Activated CD4-positive, alpha-beta T cell treated with anti-CD3 and anti-CD28 coated beads, Interleukin-2, amount 50 U/mL, for 16 hours (primary cell): ENCODE results near the gene EPO.
A peak's percentile ranks its signal among the peaks of the same experiment; 100 is the strongest.

Experiments used
- DNase-seq: peaks from one replicate; pipeline ENCODE4 v3.0.0-alpha.2; 2020

Gene EPO

DNA sequence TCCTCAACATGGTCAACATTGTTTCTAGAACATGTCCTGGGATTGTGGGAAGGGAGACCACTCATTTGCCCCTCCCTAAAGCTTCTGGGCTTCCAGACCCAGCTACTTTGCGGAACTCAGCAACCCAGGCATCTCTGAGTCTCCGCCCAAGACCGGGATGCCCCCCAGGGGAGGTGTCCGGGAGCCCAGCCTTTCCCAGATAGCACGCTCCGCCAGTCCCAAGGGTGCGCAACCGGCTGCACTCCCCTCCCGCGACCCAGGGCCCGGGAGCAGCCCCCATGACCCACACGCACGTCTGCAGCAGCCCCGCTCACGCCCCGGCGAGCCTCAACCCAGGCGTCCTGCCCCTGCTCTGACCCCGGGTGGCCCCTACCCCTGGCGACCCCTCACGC lies at the start of gene EPO:
EPO (plus strand) TSS at position 190 of the 392 bp plus-strand sequence. CDS start 513 bp downstream, outside the sequence.
- no peak for DNase-seq

DNA sequence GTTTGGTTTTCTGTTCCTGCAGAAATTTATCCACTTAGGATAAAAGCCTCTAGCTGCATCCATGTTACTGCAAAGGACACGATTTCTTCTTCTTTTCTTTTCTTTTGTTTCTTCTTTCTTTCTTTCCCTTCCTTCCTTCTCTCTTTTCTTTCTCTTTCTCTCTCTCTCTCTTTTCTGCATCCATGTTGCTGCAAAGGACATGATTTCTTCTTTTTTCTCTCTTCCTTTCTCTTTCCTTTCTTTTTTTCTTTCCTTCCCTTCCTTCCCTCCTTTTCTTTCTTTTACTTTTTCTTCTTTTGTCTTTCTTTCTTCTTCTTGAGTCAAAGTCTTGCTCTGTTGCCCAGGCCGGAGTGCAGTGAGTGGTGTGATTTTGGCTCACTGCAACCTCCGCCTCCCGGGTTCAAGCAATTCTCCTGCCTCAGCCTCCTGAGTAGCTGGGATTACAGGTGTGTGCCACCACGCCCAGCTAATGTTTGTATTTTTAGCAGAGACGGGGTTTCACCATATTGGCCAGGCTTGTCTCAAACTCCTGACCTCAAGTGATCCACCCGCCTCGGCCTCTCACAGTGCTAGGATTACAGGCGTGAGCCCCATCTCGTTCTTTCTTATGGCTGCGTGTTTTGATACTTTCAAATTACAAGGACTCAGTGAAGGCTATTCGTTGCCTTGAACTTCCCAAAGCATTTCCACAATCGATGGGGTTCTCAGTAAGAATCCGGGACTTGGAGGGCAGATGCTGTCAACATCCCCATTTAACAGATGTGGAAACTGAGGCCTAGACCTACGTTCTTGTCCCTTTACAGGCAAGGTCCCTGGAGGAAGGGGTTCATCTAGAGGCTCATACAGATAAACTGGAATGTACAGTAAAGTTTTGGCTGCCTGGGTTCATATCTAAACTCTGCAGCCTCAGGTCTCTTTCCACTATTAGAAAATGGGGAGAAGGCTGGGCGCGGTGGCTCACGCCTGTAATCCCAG lies 48.6 kb upstream of the EPO start:
- no peak for DNase-seq

DNA sequence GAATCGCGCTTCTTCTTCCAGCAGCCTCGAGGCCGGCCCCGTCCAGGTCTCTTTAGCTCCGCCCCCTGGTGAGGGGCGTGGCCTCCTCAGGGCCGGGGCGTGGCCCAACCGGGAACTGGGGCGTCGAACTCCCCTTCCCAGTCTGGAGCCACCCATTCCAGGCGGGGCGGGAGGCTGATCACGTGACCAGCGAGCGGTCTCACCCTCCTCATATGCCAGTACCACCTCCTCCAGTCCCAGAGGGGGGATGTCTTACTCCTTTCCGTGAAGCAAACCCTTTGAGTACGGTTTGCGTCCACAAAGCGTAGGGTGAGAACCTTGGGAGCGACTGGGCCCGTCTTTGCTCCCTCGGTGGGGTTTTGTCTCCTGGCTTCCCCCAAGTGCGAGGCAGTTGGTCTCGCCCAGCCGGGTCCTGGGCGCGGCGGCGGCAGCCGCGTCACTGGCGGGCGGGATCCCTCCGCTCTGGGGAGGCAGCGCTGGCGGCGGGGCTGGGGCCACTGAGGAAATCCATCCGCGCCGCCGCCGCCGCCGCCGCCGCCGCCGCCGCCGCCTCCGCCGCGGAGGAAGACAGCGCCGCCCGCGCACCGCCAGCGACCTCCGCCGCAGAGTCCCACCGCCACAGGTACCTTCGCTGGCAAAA lies 46.8 kb upstream of the EPO start, which contains the start of gene GNB2:
GNB2 (plus strand) TSS at position 439 of the 640 bp plus-strand sequence. CDS start 2,526 bp downstream, outside the sequence.
- peak; percentile 99 for DNase-seq

DNA sequence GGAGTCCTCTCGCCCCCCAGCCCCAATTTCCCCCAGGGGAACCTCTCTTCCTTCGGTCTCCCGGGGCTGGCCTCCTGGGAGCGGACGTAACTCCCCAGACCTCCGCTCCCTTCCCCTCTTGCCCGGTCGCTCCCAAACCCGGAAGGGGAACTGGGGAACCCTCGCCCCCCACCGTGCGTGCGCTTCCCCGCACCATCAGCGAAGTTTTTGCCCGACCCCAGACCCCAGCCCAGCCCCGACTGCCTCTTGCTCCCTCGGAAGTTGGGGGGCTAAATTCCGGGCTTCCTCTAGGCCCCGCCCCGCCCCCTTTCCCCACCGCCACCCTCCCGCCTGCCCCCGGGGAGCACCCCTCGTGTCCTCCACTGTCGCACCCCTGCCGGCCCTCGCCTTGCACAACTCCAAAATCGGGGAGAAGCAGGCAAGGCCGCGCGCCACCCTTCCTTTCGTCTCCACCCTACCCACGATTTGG lies 46.3 kb upstream of the EPO start:
- DNase-seq = no peak

DNA sequence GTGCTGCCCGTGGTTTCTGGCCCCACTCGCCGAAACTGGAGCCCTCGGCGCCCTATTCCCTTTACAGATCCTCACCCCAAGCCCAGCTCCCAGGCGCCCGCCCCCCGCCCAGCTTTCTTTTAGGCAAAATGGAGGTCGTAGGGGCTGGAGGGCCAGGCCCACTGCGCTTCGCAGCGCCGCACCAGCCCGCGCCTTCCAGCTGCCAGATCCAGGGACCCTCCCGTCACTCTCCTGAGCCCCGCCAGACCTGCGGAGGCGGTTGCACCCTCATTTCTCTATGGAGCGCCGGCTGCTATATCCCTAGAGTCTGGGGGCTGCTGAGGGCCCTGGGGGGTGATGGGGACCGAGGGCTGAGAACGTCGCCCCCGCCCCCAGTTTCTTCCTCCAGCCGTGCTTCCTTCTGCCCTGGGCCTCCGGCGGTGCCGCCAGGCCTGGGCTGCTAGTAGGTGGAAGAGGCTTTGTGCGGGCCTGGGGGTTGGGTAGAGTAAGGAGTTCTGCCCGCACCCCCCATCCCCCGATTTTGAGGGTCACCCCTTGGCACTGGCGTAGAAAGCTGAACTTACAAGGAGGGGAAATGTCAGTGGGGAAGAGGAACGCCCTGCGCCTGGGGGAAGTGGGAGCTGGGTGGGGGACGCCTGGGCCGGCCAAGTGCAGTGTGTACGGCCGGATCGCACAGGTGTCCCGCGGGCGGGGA lies 45.7 kb upstream of the EPO start:
- DNase-seq = no peak

DNA sequence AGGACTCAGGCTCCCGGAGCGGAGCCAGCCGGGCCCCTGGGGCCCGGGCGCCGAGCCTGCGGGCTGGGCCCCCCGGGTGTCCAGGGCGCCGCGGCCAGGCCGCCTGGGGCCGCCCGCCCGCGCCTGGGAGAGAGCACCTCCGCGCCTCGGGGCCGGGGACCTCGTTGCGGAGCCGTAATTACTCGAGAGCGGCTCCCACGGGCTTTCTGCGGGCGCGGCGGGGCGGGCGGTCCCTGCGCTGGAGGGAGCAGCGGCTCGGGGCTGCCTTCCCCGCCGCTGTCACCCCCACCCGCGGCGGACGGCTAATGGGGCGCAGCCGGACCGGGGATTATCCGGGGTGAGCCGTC lies 45.2 kb upstream of the EPO start:
- DNase-seq = no peak

DNA sequence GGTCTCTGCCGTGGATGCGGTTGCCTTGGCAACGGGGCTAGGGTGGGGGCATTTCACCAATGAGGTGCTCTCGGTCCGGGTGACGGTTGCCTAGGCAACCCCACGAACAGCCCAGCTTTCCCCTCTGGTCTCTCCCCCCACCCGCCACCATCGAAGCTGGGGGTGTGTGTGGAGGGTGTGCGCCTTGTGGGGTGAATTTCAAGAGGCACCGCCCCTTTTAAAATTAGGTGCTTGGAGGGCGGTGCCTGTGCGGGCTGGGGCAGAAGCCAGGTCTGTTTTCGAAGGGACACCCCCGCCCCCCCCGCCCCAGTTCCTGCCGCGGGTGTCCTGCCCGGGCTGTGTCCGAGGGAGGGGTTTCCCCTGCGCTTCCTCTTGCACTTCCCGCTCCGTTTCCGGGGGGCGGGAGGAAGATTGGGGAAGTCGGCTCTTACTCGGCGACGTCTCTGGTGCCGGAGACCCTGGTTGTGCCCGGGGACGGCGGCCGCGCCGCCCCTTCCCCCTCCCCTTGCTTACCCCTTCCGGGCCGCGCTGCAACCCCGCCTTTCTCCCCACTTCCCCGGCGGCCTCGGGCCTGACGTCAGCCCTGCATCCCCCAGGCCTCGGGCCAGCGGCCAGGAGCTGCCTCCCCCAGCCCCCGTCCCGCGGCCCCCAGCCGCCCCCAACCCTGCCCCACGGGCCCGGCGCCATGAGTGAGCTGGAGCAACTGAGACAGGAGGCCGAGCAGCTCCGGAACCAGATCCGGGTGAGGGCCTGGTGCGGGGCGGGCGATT lies 44.5 kb upstream of the EPO start:
- peak; percentile 89 for DNase-seq

DNA sequence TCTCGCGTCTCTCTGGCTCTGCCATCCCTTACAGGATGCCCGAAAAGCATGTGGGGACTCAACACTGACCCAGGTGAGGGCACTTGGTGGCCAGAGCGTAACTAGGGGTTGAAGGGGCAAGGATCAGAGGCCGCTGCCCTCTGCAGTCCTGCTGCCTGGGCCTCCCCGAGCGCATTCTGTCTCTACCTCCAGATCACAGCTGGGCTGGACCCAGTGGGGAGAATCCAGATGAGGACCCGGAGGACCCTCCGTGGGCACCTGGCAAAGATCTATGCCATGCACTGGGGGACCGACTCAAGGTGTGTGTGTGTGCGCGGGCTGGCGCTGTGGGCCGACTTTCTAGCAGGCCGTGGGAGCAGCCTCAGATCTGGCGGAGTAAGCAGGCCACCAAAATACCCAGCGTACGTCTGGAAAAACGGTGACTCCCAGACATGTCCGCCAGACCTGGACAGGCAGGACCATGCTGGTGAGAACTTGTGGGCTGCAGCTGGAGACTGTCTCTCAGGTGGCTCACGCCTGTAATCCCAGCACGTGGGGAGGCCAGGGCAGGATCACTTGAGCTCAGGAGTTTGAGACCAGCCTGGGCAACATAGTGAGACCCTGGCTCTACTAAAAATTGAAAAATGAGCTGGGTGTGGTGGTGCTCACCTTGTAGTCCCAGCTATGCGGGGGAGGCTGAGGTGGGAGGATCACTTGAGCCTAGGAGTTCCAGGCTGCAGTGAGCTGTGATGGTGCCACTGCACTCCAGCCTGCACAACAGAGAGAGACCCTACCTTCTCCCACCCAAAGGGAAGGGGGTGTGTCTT lies 43.6 kb upstream of the EPO start:
- no peak for DNase-seq

DNA sequence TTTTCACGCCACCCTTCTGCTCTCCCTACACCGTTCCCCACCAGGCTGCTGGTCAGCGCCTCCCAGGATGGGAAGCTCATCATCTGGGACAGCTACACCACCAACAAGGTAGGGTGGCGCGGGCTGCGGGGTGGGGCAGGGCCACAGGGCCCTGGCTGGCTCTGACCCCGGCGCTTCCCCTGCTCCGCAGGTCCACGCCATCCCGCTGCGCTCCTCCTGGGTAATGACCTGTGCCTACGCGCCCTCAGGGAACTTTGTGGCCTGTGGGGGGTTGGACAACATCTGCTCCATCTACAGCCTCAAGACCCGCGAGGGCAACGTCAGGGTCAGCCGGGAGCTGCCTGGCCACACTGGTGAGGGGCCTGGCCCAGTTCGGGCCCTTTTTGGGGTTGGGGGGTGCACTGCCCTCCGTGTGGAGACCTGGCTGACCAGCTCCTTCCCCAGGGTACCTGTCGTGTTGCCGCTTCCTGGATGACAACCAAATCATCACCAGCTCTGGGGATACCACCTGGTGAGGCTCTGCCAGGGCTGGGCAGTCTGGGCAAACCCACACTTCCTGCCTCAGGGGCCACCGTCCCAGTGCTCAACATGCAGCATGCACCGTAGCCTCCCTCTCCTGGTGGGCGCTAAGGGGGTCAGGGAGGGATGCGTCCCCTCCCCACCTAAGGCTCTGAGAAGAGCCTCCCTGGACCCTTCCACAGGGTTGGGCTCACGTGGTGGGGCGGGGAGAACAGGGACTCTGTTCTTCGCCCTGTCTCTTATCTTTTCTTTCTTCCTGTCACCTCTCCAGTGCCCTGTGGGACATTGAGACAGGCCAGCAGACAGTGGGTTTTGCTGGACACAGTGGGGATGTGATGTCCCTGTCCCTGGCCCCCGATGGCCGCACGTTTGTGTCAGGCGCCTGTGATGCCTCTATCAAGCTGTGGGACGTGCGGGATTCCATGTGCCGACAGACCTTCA lies 42.7 kb upstream of the EPO start:
- DNase-seq = no peak

DNA sequence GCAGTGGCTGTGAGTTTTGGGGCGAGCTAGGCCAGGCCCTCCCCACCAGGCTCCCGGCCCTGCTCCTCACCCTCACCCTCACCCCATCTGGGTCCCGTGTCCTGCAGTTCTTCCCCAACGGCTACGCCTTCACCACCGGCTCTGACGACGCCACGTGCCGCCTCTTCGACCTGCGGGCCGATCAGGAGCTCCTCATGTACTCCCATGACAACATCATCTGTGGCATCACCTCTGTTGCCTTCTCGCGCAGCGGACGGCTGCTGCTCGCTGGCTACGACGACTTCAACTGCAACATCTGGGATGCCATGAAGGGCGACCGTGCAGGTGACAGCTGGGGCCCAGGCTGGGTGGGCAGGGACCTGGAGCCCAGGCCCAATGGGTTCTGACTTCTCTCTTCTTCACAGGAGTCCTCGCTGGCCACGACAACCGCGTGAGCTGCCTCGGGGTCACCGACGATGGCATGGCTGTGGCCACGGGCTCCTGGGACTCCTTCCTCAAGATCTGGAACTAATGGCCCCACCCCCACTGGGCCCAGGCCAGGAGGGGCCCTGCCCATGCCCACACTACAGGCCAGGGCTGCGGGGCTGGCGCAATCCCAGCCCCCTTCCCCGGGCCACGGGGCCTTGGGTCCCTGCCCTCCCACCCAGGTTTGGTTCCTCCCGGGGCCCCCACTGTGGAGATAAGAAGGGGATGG lies 41.8 kb upstream of the EPO start:
- DNase-seq = no peak

DNA sequence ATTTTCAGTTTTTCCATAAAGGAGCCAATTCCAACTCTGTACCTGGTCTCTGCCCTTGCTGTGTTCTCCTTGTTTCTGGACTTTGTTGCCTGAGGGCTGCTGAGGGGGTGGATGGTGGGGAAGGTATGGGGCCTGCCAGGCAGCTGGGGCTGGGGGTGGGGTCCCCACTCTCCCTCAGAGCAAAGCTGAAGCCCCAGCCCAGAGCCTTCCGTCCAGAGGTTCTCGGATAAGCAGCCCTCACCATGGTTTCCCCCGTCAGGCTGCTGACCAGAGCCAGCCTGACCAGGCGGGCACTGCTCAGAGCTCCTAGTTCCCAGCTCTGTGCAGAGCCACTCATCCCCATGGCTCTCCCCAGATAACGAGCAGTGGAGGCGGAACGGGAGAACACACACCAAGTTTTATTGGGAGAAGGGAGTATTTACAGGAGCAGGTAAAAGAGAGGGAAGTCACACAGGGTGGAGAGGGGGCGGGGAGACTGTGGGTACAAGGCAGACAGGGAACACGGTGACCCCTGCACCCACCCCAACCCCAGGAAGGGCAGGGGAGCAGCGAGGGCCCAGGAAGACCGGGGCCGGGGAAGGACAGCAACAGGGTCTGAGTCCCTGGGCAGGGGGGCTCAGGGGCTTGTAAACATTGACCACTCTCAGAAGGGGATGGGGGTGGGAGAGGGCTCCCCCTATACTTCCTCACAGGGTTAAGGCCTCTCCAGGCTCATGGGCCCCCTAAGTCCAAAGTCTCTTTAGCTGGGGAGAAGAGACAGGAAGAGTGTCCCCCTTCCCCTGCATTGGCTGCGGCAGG lies 40.9 kb upstream of the EPO start:
- DNase-seq = no peak

DNA sequence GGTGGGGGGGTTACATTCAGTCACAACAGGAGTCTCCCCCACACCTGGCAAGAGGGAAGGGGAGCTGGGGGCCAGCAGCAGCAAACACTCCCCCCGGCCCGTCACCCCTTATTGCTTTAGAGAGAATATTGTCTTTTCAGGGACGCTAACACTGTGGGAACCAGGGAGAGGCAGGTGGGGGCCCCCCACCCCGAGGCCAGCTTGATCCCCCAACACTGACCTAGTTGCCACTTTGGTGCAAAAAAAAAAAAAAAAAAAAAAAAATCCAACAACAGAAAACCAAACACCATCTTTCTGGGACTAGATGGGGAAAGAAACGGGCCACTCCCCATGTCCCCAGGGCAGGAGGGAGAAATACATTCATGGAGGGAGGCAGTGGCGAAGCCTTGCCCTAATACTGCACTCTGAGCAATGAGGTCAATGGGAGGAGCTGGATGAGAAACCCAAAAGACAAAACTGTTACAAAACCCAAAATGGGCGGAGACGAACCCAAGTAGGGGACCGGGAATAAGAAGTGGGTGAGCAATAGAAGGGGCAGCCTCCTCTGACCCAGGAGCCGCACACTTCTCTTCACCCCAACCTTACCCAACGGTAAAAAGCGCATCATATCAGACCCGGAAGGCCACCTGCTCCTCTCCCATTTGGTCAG lies 40.2 kb upstream of the EPO start:
- no peak for DNase-seq

DNA sequence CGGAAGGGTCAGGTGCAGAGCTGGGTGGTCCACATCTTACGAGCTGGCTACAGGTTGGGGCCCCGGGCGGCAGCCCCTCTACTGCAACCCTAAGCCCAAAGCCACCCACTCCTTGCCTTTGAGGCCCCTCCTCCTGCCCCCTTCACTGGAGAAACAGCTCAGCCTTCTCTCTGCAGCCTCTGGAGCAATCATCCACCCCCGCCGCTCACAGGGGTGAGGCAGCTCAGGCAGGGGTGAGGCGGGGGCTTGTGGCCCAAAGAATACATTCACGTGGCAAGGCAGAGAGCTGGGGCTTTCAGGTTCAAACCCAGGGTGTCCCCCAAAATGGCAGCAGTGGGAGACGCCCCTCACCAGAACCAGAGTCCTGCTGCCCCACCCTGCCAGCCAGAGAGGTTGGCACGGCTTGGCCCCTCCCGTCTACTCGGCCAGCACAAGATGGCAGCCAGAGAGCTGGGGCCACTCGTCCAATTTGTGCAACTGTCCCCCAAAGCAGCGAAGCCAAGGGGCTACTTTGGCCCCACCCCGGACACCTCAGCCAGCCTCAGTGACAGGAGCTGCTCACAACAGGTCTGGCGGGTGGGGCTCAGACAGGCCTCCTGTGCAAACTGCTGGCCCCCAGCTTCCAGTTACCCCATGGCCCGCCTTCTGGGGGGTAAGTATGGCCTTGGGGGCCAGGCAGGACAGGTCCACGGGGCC lies 39.5 kb upstream of the EPO start:
- DNase-seq = no peak

DNA sequence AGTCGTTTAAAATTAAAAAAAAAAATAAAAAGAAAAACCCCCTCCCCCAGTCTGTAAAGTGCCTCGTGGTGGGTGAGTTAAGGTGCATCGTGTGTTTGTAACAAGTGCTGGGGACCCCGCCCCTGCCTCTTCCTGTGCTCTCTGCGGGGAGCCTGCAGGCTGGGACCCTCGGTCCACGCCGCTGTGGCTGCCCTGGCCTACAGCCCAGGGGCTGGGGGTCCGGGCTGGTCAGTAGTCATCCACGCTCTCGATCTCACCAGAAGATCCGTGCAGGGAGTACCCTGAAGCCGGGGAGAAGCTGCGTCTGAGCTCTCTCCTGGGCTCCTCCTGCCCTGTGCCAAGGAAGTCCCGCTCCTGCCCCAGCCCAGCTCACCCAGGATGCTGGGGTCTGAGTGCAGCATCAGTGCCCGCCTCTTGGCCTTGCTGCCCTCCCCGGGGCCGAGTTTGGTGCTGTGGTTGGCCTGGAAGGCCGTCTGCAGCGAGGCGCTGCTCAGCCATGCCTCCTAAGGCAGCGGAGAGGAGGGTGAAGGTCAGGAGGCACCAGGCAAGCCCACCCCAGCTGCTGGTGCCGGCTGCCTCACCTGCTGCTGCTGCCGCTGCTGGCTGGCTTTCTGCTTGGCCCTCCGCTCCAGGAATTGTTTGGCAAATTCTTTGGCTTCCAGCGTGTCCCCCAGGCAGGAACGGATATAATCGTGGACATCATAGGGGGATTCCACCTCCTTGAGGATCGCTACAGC lies 38.6 kb upstream of the EPO start:
- no peak for DNase-seq

DNA sequence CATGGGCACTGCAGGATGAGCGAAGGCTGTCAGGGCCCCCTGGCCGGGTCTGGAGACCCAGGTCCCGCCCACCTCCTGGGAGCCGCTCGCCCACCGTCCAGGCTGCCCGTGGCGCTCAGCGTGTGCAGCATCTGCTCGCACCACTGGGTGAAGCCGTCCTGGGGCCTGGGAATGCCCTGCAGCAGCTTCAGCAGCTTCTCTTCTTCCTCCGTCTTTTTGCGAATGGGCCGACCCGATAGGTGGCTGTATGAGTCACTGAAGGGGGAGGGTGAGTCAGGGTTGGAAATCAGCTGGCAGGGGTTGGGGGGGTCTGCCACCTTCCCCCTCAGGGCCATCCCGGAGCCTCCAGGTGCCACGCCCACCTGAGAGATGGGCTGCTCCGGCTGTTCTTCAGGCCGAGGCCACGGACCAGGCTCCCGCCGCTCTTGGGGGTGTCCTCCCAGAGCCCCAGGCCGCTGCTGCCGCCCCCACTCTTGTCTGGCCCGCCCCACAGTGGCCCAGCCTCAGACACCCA lies 38.0 kb upstream of the EPO start:
- no peak for DNase-seq

DNA sequence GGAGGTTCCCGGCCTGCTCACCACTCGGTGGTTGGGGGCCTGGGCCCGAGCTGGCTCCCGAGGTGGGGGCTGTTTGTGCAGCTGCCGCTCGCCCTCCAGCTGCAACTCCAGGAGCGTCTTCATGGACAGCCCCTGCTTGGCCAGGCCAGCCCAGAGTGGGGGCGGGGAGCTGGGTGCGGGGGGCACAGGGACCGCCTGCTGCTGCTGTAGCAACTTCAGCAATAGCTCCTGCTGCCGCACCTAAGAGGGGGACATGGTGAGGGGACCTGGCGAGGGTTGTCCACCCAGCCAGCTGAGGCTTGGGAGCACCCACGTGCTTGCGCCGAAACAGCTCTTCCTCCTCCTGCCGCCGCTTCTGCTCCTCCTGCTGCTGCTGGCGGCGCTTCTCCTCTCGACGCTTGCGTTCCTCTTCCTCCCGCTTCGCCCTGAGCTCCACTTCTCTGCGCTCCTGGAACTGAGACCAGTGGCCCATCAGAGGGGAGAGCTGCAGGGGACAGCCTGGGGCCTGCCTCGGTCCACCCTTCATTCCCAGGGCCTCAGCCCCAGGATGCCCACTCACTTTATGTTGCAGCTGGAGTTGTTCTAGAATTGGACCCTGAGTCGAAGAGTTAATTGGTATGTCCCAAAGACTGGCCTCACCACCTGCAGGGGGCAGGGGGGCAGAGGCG lies 37.1 kb upstream of the EPO start:
- DNase-seq = no peak
